ENCODE measurements around the gene BRAF. TPM values are rescaled to one million over a fixed set of nuclear protein-coding genes. Genes with fewer than 3 reads are reported as not detected.

BRAF gene
- total RNA-seq (2021; fragmentation: NEBNext Ultra II Directional; extraction: Animal tissue kit (Norgen Biotek cat#: 25700)) (30.2 and 32.6 TPM in 2 replicates), polyA plus RNA-seq (2011; rRNA removed) (7.7 and 11.4 TPM in 2 replicates), polyA minus RNA-seq (2011; rRNA and poly(A)+ RNA removed) (62.2 and 71.8 TPM in 2 replicates)
- 11.3 TPM for polyA plus RNA-seq (2011; cell fraction: cytosol; rRNA removed)
- 9.5 TPM for polyA plus RNA-seq (2011; cell fraction: nucleus; rRNA removed)
- polyA plus RNA-seq (2012, experiment 1 of 2), result 9.7 to 15.4 TPM (median 12.1 TPM) in 4 replicates
- 3.2 TPM for polyA plus RNA-seq (2012, experiment 2 of 2)
- polyA plus RNA-seq (2013, experiment 1 of 2), result 9.3 TPM
- 9.0 TPM for polyA plus RNA-seq (2013, experiment 2 of 2)
- 24.0 TPM for polyA minus RNA-seq (2011; cell fraction: cytosol; rRNA and poly(A)+ RNA removed)
- 84.4 TPM for polyA minus RNA-seq (2011; cell fraction: nucleus; rRNA and poly(A)+ RNA removed)
- long read RNA-seq, experiment 1, full-length matches to known transcripts, result 7 of 24 reads
- long read RNA-seq, experiment 1, partial matches to known transcripts, result 2 of 24 reads
- long read RNA-seq, experiment 1, other reads (novel, unspliced or antisense), result 15 of 24 reads
- long read RNA-seq, experiment 2, partial matches to known transcripts, result 3 of 6 reads
- long read RNA-seq, experiment 2, other reads (novel, unspliced or antisense), result 3 of 6 reads

DNA sequence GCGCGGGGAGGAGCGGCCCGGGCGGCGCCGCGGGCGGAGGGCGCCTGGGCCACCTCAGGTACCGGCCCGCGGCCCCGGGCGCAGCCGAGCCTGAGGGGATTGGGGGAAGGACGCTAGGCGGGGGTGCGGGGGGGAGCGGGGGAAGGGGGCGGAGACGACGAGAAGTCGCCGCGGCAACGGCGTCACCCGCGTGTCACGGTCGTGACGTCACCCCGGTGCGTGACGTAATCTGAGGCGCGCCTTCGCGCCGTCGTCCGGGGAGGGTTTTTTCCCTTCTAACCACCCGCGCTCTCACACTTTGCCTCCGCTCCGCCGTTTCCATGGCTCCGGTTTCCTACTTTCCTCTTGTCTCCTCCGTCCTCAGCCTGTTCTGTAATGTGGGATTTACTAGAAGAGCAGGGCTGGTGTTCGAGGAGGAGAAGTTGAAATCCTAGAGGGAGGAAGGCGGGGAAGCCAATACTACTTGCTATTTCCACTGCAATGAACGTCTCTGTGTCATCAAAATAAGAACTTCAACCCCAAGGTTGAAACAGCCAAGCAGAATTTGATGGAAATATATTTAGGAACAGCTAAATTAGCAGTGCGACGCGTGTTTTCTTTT, at the start of gene BRAF:
BRAF (minus strand) TSS at position 109 of the 601 bp plus-strand sequence. CDS start 226 bp downstream, outside the sequence.
- H3K14ac ChIP-seq (ENCODE audit: insufficient read length), result no peak within 1 kb of the TSS
- WGBS, 2 experiments (ENCODE audit: extremely low coverage in 1 of 2, insufficient coverage in 1 of 2, insufficient read length in 1 of 2, insufficient replicate concordance in 2 of 2, low coverage in 1 of 2, low lambda C conversion rate in 2 of 2, missing lambda C conversion rate in 1 of 2), result 2% methylated on average over 15 of the region's 56 CpGs; no CpG with 5 or more reads in 1 of the 2 experiments
- peaks cover 4 to 41% of the 10 kb centered on the region in 2 experiments for H3K79me2 ChIP-seq (ENCODE audit: control insufficient read depth in 1 of 2, insufficient read depth in 2 of 2, low read length in 2 of 2)
- peak within 1 kb of the TSS; percentile 98 for H4K8ac ChIP-seq (ENCODE audit: extremely low read depth, insufficient read depth, low read length)
- peak within 1 kb of the TSS; percentile 94 for H2AFZ ChIP-seq (ENCODE audit: low read length)
- H3K18ac ChIP-seq (ENCODE audit: extremely low read depth, low read length), result peak within 1 kb of the TSS; percentile 40; the same call in 1 of the 2 replicates
- H2BK12ac ChIP-seq (ENCODE audit: low read depth, low read length), result no peak within 1 kb of the TSS; the same call in 1 of the 2 replicates
- ChIA-PET CTCF (ENCODE audit: partially characterized antibody) (interaction anchor here (0.7 to 1.5 kb wide), 4 partner anchors 13 to 109 kb away, joined by 3 to 4 read pairs (median 3); no protein-coding TSS in a partner anchor), POLR2A (ENCODE audit: partially characterized antibody) (interaction anchor here (0.6 to 1.7 kb wide), 5 partner anchors 9 to 114 kb away, joined by 3 to 7 read pairs (median 4); no protein-coding TSS in a partner anchor)
- peak within 1 kb of the TSS; percentile 22 for H4K91ac ChIP-seq (replicated peaks; ENCODE audit: insufficient read length, low read length)
- peaks cover 4 to 7% of the 10 kb centered on the region in 2 experiments for H4K20me1 ChIP-seq (replicated peaks in 1 of 2; ENCODE audit: control insufficient read depth in 1 of 2, insufficient read depth in 2 of 2, low read length in 2 of 2)
- no peak within 1 kb of the TSS for H2BK15ac ChIP-seq (ENCODE audit: low read length)
- H2BK20ac ChIP-seq (ENCODE audit: low read length), result no peak within 1 kb of the TSS
- H3K4me3 ChIP-seq (ENCODE audit: extremely low read depth in 1 of 4, insufficient read depth in 2 of 4, low read depth in 3 of 4, low read length in 4 of 4), result peak within 1 kb of the TSS; percentile 80 to 100 (median 94)
- no peaks in the 10 kb centered on the region for H3K9me3 ChIP-seq (ENCODE audit: insufficient read depth in 2 of 2, low read depth in 1 of 2, low read length in 1 of 2)
- H3K9ac ChIP-seq (replicated peaks in 1 of 4; ENCODE audit: extremely low read depth in 1 of 4, low read depth in 3 of 4, low read length in 3 of 4), result peak within 1 kb of the TSS; percentile 86 to 97 (median 91)
- H2AK5ac ChIP-seq (ENCODE audit: low read depth, low read length), result no peak within 1 kb of the TSS
- peaks cover 3% of the 10 kb centered on the region; the same call in 1 of the 2 replicates for H3K79me1 ChIP-seq (ENCODE audit: low read depth, low read length)
- no peak within 1 kb of the TSS for H2BK120ac ChIP-seq (replicated peaks; ENCODE audit: low read depth, low read length)
- peaks cover 0 to 8% (median 0%) of the 10 kb centered on the region in 4 experiments; a peak in 3 of 7 replicates for H3K4me1 ChIP-seq (replicated peaks in 1 of 4; ENCODE audit: control insufficient read depth in 3 of 4, insufficient read depth in 4 of 4, low read length in 3 of 4)
- no peak for FAIRE-seq
- peak within 1 kb of the TSS; percentile 72 for H3K4ac ChIP-seq (replicated peaks; ENCODE audit: insufficient read length, low read depth, low read length)
- peaks cover 4% of the 10 kb centered on the region; the same call in 1 of the 2 replicates for H3K23me2 ChIP-seq (ENCODE audit: low read depth, low read length)
- H3K27ac ChIP-seq (ENCODE audit: low read depth, low read length), result peak within 1 kb of the TSS; percentile 96
- no peaks in the 10 kb centered on the region for H3K27me3 ChIP-seq (replicated peaks in 1 of 4; ENCODE audit: control insufficient read depth in 3 of 4, extremely low read depth in 1 of 4, insufficient read depth in 3 of 4, low read length in 3 of 4)
- H4K5ac ChIP-seq (ENCODE audit: insufficient read length, low read depth, low read length), result peak within 1 kb of the TSS; percentile 88
- peak within 1 kb of the TSS; percentile 92 to 98 for H3K4me2 ChIP-seq (ENCODE audit: insufficient read depth in 1 of 2, low read depth in 2 of 2, low read length in 2 of 2)
- DNase-seq (ENCODE audit: low read depth in 1 of 2, low spot score in 2 of 2), result peak; percentile 46 to 98
- H3K36me3 ChIP-seq (ENCODE audit: control insufficient read depth in 2 of 4, insufficient read depth in 4 of 4, low read length in 3 of 4), result no peaks in the 10 kb centered on the region
- H2BK5ac ChIP-seq (ENCODE audit: low read depth, low read length), result peak within 1 kb of the TSS; percentile 83
- no peak within 1 kb of the TSS for H3K23ac ChIP-seq (ENCODE audit: insufficient read length)
- H3K56ac ChIP-seq (replicated peaks; ENCODE audit: insufficient read length, low read depth, low read length), result peak within 1 kb of the TSS; percentile 65
- TF ChIP-seq, protein P1, sequence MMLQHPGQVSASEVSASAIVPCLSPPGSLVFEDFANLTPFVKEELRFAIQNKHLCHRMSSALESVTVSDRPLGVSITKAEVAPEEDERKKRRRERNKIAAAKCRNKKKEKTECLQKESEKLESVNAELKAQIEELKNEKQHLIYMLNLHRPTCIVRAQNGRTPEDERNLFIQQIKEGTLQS (IDR thresholded peaks at IDR 0.05; ENCODE audit: insufficient read depth, low read depth, low read length), result peak; percentile 43; the same call in 1 of the 2 replicates
- TF ChIP-seq CEBPB (IDR thresholded peaks at IDR 0.05; ENCODE audit: low read depth, low read length) (no peak), SP2 (IDR thresholded peaks at IDR 0.05; ENCODE audit: low read length) (no peak), CHD1 (IDR thresholded peaks at IDR 0.05; ENCODE audit: low read depth, low read length) (no peak), TAF7 (optimal IDR thresholded peaks at IDR 0.05; ENCODE audit: borderline replicate concordance, low read depth, low read length) (peak; percentile 72)
- TF ChIP-seq, protein P2, sequence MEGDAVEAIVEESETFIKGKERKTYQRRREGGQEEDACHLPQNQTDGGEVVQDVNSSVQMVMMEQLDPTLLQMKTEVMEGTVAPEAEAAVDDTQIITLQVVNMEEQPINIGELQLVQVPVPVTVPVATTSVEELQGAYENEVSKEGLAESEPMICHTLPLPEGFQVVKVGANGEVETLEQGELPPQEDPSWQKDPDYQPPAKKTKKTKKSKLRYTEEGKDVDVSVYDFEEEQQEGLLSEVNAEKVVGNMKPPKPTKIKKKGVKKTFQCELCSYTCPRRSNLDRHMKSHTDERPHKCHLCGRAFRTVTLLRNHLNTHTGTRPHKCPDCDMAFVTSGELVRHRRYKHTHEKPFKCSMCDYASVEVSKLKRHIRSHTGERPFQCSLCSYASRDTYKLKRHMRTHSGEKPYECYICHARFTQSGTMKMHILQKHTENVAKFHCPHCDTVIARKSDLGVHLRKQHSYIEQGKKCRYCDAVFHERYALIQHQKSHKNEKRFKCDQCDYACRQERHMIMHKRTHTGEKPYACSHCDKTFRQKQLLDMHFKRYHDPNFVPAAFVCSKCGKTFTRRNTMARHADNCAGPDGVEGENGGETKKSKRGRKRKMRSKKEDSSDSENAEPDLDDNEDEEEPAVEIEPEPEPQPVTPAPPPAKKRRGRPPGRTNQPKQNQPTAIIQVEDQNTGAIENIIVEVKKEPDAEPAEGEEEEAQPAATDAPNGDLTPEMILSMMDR (IDR thresholded peaks at IDR 0.05; ENCODE audit: control extremely low read depth in 1 of 3, insufficient read depth in 1 of 3, low read depth in 1 of 3, low read length in 3 of 3), result no peak
